ENCODE results near the gene CDC37. TPM values are rescaled to one million over a fixed set of nuclear protein-coding genes. Genes with fewer than 3 reads are reported as not detected.

The CDC37 gene
- polyA plus RNA-seq, 1 donor (not counting 4 experiments of a cell fraction or from before 2014, with no cell fraction given) = 376 TPM

DNA sequence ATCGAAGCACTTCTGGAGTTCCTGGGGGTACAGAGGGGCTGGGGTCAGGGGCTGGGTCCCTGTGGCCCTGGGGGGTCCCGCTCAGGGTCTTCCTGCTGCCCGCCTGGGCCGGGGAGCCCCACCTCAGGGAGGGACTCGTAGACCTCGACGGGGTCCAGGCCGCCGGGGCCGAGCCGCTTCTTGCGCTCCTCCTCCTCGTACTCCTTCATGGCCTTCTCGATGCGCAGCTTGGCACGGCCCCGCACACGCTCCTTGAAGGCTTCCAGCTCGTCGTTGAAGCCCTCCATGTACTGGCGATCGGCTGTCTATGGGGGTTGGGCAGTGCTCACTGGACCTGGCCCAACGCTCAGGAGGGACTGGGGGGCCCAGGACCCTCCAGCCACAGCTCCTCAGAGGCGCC lies 10.2 kb downstream of the CDC37 start:
- FAIRE-seq (no peak), DNase-seq (ENCODE audit: low read depth, low spot score) (no peak)
- H3K36me3 ChIP-seq (ENCODE audit: control insufficient read depth in 2 of 2, extremely low read depth in 1 of 2, insufficient read depth in 2 of 2, low read length in 2 of 2) = peaks cover 39 to 40% of the 10 kb centered on the region in 2 experiments

DNA sequence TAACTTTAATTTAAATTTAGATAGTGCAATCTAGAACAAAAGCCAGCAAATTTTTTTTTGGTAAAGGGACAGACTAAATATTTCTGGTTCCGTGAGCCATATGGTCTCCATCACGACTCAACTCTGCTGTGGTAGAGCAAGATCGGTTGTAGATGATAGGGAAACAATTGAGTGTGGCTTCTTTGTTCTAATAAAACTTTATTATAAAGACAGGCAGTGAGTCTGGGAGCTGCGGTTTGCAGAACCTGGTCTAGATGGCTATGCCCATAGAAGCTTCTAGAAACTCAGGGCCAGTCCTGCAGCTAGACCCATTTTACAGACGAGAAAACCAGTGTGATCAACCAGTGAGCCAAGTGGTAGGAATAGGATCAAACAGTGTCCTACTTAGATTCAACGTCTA lies 11.2 kb downstream of the CDC37 start:
- Histone ChIP-seq H3K4me2 (ENCODE audit: control insufficient read depth, extremely low read depth, insufficient read depth, low read depth, low read length) (no peak overlapping the region), H4K20me1 (ENCODE audit: control insufficient read depth, extremely low read depth, insufficient read depth, low read length) (peaks cover 4% of the 10 kb centered on the region), H2AFZ (ENCODE audit: control insufficient read depth, low read length) (no peak overlapping the region), H3K9me1 (ENCODE audit: control insufficient read depth, extremely low read depth, insufficient read depth, low read length) (no peaks in the 10 kb centered on the region), H3K4me1 (ENCODE audit: control insufficient read depth, extremely low read depth, insufficient read depth, low read length) (no peaks in the 10 kb centered on the region), H3K4me3 (ENCODE audit: control insufficient read depth in 2 of 3, extremely low read depth in 1 of 3, insufficient read depth in 2 of 3, low read depth in 1 of 3, low read length in 3 of 3) (no peak overlapping the region), H3K36me3 (ENCODE audit: control insufficient read depth in 2 of 2, extremely low read depth in 1 of 2, insufficient read depth in 2 of 2, low read length in 2 of 2) (peaks cover 34 to 37% of the 10 kb centered on the region in 2 experiments), H3K9ac (ENCODE audit: control insufficient read depth, extremely low read depth, insufficient read depth, low read length) (no peak overlapping the region), H3K9me3 (ENCODE audit: control insufficient read depth, low read depth, low read length) (no peaks in the 10 kb centered on the region), H3K27ac (ENCODE audit: control insufficient read depth, insufficient read depth, low read length) (no peak overlapping the region), H3K27me3 (ENCODE audit: control insufficient read depth, extremely low read depth, insufficient read depth, low read length) (no peaks in the 10 kb centered on the region), H3K79me2 (ENCODE audit: control insufficient read depth, insufficient read depth, low read length) (peaks cover 16% of the 10 kb centered on the region)
- TF ChIP-seq EZH2 (IDR thresholded peaks at IDR 0.05; ENCODE audit: low read length) = no peak
- TF ChIP-seq, protein P1, sequence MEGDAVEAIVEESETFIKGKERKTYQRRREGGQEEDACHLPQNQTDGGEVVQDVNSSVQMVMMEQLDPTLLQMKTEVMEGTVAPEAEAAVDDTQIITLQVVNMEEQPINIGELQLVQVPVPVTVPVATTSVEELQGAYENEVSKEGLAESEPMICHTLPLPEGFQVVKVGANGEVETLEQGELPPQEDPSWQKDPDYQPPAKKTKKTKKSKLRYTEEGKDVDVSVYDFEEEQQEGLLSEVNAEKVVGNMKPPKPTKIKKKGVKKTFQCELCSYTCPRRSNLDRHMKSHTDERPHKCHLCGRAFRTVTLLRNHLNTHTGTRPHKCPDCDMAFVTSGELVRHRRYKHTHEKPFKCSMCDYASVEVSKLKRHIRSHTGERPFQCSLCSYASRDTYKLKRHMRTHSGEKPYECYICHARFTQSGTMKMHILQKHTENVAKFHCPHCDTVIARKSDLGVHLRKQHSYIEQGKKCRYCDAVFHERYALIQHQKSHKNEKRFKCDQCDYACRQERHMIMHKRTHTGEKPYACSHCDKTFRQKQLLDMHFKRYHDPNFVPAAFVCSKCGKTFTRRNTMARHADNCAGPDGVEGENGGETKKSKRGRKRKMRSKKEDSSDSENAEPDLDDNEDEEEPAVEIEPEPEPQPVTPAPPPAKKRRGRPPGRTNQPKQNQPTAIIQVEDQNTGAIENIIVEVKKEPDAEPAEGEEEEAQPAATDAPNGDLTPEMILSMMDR (optimal IDR thresholded peaks at IDR 0.05 in 1 of 3, IDR thresholded peaks at IDR 0.05 in 1 of 3, conservative IDR thresholded peaks at IDR 0.05 in 1 of 3; ENCODE audit: extremely low read depth in 1 of 3, insufficient read depth in 2 of 3, low read length in 3 of 3) = no peak
- no peak for DNase-seq (ENCODE audit: low read depth, low spot score)
- dilution Hi-C loops (cut with MboI; ENCODE audit: extremely low pct_ligation_motif_present, low sequenced_read_pairs) = no loop called here
- no peak for FAIRE-seq

More for the DNA sequence above, 10.2 kb downstream of the CDC37 start:
- Histone ChIP-seq H3K9me3 (ENCODE audit: control insufficient read depth, low read depth, low read length) (no peaks in the 10 kb centered on the region), H3K79me2 (ENCODE audit: control insufficient read depth, insufficient read depth, low read length) (peaks cover 24% of the 10 kb centered on the region), H3K27me3 (ENCODE audit: control insufficient read depth, extremely low read depth, insufficient read depth, low read length) (no peaks in the 10 kb centered on the region), H2AFZ (ENCODE audit: control insufficient read depth, low read length) (no peak overlapping the region), H3K27ac (ENCODE audit: control insufficient read depth, insufficient read depth, low read length) (no peak overlapping the region), H3K9ac (ENCODE audit: control insufficient read depth, extremely low read depth, insufficient read depth, low read length) (no peak overlapping the region), H3K4me2 (ENCODE audit: control insufficient read depth, extremely low read depth, insufficient read depth, low read depth, low read length) (no peak overlapping the region), H4K20me1 (ENCODE audit: control insufficient read depth, extremely low read depth, insufficient read depth, low read length) (peaks cover 4% of the 10 kb centered on the region), H3K9me1 (ENCODE audit: control insufficient read depth, extremely low read depth, insufficient read depth, low read length) (no peaks in the 10 kb centered on the region), H3K4me3 (ENCODE audit: control insufficient read depth in 2 of 3, extremely low read depth in 1 of 3, insufficient read depth in 2 of 3, low read depth in 1 of 3, low read length in 3 of 3) (no peak overlapping the region), H3K4me1 (ENCODE audit: control insufficient read depth, extremely low read depth, insufficient read depth, low read length) (no peaks in the 10 kb centered on the region)
- dilution Hi-C loops (cut with MboI; ENCODE audit: extremely low pct_ligation_motif_present, low sequenced_read_pairs) = no loop called here
- TF ChIP-seq EZH2 (IDR thresholded peaks at IDR 0.05; ENCODE audit: low read length) = no peak
- TF ChIP-seq, protein P1 (optimal IDR thresholded peaks at IDR 0.05 in 1 of 3, IDR thresholded peaks at IDR 0.05 in 1 of 3, conservative IDR thresholded peaks at IDR 0.05 in 1 of 3; ENCODE audit: extremely low read depth in 1 of 3, insufficient read depth in 2 of 3, low read length in 3 of 3) = no peak
